AG04450 (cell line): ENCODE results near the gene PRG3. TPM values are rescaled to one million over a fixed set of nuclear protein-coding genes. Genes with fewer than 3 reads are reported as not detected.

Experiments used
- CTCF ChIA-PET: fragments of 300-600, 350-600 bp; formaldehyde crosslinking; extraction: SDS; loops from one replicate; lab custom pipeline; 2022; ENCODE audit warnings: antibody characterized with exemption, inconsistent platforms; lab: Charles Lee
- POLR2A ChIA-PET: fragments of 350-600 bp; formaldehyde crosslinking; extraction: SDS; loops from one replicate; lab custom pipeline; 2021; ENCODE audit warnings: antibody characterized with exemption, inconsistent platforms; lab: Yijun Ruan, JAX
- DNase-seq: peaks from one replicate; pipeline ENCODE4 v3.0.0-alpha.2; 2011; ENCODE audit warnings: low read depth, low spot score
- H3K27ac ChIP-seq: one replicate; pipeline ENCODE4 v1.5.1; 2012; ENCODE audit warnings: low read depth, low read length, control low read depth
- H3K27me3 ChIP-seq: one replicate; pipeline ENCODE4 v1.6.0; 2012; ENCODE audit warnings: low read length; ENCODE audit not compliant: control insufficient read depth, insufficient read depth
- H3K4me3 ChIP-seq: 2 replicates; pipeline ENCODE4 v1.5.1; 2011; ENCODE audit warnings: mild to moderate bottlenecking, low read depth, low read length, control low read depth
- H3K9me3 ChIP-seq: 2 replicates; pipeline ENCODE4 v1.5.1; 2012; ENCODE audit warnings: low read length; ENCODE audit not compliant: control insufficient read depth, insufficient read depth
- polyA plus RNA-seq: library from polyadenylated mRNA; depleted of rRNA; stranded (reverse); fragments of >200 nt; gene quantifications from 2 replicates; pipeline ENCODE4 v1.2.3, GENCODE V29; 2011
- TF ChIP-seq, protein P1 (sequence below): IDR thresholded peaks from 2 replicates; pipeline ENCODE4 v1.5.1; 2011; ENCODE audit warnings: low read depth, low read length, control low read depth, inconsistent platforms

PRG3 gene
- polyA plus RNA-seq, 1 experiment, result not detected

DNA sequence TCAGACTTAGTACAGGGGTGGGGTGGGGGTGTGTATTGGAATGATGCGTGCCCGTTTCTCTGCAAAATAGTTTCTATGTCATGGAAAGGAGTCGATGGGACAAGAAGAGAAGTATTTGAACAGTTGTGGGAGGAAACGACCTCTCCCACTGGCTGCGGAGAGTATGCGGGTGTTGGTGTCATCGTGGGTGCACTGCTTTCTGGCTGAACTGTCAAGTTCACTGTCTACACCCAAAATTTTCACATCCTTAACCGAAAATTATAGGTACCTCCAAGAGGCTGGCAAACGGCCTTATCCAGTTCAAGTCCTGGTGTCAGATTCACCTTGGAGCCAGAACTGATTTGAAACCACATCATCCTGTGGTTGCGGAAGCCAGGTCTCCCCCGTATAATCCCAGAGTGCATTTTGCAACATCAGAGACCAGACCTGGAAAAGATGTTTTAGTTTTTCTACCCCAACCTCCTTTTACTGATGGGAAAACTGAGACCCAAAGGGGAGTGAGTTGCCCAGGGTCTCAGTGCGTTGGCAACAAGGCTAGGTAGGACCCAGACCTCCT lies 44.8 kb downstream of the PRG3 start:
- Histone ChIP-seq H3K9me3 (no peaks in the 10 kb centered on the region; the same call in 1 of the 2 replicates), H3K4me3 (peak overlapping the region; percentile 78), H3K27me3 (peaks cover 22% of the 10 kb centered on the region), H3K27ac (no peak overlapping the region)
- ChIA-PET CTCF (interaction anchor here (1.0 to 2.3 kb wide), 5 partner anchors 10 to 191 kb away, joined by 3 to 7 read pairs (median 5); partner anchors contain the start of gene TNKS1BP1), POLR2A (interaction anchor here (2.6 kb wide), 1 partner anchor 10 kb away, joined by 14 read pairs; the partner anchor contains the start of gene TNKS1BP1)
- DNase-seq, result no peak
- TF ChIP-seq, protein P1, sequence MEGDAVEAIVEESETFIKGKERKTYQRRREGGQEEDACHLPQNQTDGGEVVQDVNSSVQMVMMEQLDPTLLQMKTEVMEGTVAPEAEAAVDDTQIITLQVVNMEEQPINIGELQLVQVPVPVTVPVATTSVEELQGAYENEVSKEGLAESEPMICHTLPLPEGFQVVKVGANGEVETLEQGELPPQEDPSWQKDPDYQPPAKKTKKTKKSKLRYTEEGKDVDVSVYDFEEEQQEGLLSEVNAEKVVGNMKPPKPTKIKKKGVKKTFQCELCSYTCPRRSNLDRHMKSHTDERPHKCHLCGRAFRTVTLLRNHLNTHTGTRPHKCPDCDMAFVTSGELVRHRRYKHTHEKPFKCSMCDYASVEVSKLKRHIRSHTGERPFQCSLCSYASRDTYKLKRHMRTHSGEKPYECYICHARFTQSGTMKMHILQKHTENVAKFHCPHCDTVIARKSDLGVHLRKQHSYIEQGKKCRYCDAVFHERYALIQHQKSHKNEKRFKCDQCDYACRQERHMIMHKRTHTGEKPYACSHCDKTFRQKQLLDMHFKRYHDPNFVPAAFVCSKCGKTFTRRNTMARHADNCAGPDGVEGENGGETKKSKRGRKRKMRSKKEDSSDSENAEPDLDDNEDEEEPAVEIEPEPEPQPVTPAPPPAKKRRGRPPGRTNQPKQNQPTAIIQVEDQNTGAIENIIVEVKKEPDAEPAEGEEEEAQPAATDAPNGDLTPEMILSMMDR, result no peak

DNA sequence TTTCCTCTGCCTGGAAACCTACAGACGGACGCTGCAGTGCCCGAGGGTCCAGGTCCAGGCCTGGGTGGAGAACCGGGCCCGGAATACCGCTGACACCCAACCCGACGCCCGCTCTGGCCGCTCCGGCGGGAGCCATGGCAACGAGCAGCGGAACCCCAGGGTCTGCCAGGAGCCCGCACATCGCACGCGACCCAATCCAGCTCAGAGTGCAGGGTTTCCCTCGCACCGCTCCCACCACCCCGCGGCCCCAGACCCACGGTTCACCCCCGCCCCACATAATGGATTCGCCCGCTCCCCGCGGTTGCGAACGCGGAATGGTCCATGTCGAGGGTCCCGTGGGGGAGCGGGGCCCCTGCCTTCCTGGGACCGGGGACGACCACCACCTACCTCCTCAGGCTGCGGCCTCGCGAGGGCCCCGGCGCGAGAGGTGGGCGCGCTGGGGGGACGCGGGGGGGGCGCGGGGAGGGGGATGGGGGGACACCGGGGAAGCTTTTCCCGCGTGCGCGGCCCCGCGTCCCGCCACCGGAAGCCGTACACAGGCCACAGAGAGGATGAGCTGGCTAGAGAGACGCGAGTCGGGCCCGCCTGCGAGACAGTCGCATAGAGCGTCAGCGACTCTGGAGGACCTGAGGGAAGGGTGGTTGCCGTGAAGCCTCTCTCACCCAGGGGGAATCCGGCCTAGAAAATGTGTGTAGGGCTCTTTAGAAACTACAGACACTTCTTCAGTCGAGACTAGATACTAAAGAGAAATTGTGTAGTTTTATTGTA lies 45.4 kb downstream of the PRG3 start, which contains the start of gene SSRP1:
TSS of gene SSRP1 (minus strand) at position 550 of the 768 bp plus-strand sequence. CDS start 771 bp downstream, outside the sequence.
- TF ChIP-seq, protein P1, result no peak
- Histone ChIP-seq H3K27me3 (peaks cover 17% of the 10 kb centered on the region), H3K27ac (peak within 1 kb of the TSS; percentile 39), H3K4me3 (peak within 1 kb of the TSS; percentile 78), H3K9me3 (no peaks in the 10 kb centered on the region; the same call in 1 of the 2 replicates)
- no peak for DNase-seq
- CTCF ChIA-PET, result interaction anchor here (0.8 to 2.3 kb wide), 4 partner anchors 10 to 191 kb away, joined by 3 to 7 read pairs (median 5); partner anchors contain the start of gene TNKS1BP1
- POLR2A ChIA-PET, result interaction anchor here (1.0 to 2.6 kb wide), 2 partner anchors 10 to 24 kb away, joined by 6 to 14 read pairs; partner anchors contain the start of gene TNKS1BP1

DNA sequence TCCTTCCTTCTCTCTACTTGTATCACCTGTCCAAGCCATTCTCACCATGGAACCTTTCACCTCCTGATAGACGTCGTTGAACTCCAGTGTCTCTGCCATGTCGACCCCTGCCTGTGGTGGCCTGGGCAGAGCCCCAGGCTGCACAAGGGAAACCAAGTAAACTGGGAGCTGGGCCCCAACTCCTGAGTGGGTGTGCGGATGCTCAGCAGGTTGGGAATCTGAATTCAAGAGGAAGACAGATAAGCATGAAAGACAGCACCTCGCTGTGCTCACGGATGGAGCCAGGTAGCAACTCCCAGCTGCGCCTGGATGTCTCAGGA lies 46.0 kb downstream of the PRG3 start:
- Histone ChIP-seq H3K4me3 (peak overlapping the region; percentile 78), H3K27ac (peak overlapping the region; percentile 39), H3K9me3 (no peaks in the 10 kb centered on the region; the same call in 1 of the 2 replicates), H3K27me3 (peaks cover 13% of the 10 kb centered on the region)
- CTCF ChIA-PET, result interaction anchor here (0.8 to 2.3 kb wide), 4 partner anchors 10 to 192 kb away, joined by 3 to 7 read pairs (median 5); partner anchors contain the start of gene TNKS1BP1
- TF ChIP-seq, protein P1, result no peak
- DNase-seq, result no peak
- POLR2A ChIA-PET, result interaction anchor here (0.5 to 2.6 kb wide), 3 partner anchors 9 to 62 kb away, joined by 3 to 14 read pairs (median 6); partner anchors contain the start of gene TNKS1BP1

GRCh38 chr11:57332694-57333440 lies 48.1 kb downstream of the PRG3 start:
- CTCF ChIA-PET, result no interaction called here
- Histone ChIP-seq H3K27me3 (no peaks in the 10 kb centered on the region), H3K27ac (no peak overlapping the region), H3K4me3 (no peak overlapping the region), H3K9me3 (no peaks in the 10 kb centered on the region; the same call in 1 of the 2 replicates)
- POLR2A ChIA-PET, result no interaction called here
- TF ChIP-seq, protein P1, result no peak
- no peak for DNase-seq
